GM21447 (cell line): ENCODE measurements around the gene DPP8.
"Not testable (repeated sequence)": the region's sequence is repeated elsewhere in the genome, so short reads cannot be mapped to it uniquely, and the experiment has no call there.

Source experiments
- ATAC-seq: cut with Tn5 transposase; IDR thresholded peaks from one replicate; pipeline ENCODE4 v1.9.1; 2021; ENCODE audit not compliant: unreplicated experiment

Gene DPP8

DNA sequence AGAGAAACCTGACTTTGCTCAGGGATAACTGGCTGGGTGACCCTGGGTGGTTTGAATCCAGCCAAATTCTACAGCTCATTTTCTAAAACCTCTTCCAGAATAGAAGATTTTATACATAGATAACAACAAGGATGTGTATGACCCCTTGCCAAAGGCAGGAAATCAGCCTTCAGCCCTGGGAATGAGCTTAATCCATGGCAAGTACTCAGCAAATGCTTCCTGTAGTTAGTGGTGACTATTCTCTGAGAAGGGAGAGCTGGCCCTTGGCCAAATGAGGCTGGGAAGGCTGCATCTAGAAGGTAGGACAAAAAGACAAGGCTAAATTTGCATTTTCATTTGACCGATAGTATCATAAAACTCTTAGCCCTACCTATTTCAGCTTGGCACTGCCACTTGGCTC, 8.1 kb upstream of the DPP8 start:
- ATAC-seq: no peak

GRCh38 chr15:65524226-65524625, 6.7 kb upstream of the DPP8 start:
- no peak for ATAC-seq

- no peak for ATAC-seq
Observed at GRCh38 chr15:65521350-65521749, 3.9 kb upstream of the DPP8 start.

DNA sequence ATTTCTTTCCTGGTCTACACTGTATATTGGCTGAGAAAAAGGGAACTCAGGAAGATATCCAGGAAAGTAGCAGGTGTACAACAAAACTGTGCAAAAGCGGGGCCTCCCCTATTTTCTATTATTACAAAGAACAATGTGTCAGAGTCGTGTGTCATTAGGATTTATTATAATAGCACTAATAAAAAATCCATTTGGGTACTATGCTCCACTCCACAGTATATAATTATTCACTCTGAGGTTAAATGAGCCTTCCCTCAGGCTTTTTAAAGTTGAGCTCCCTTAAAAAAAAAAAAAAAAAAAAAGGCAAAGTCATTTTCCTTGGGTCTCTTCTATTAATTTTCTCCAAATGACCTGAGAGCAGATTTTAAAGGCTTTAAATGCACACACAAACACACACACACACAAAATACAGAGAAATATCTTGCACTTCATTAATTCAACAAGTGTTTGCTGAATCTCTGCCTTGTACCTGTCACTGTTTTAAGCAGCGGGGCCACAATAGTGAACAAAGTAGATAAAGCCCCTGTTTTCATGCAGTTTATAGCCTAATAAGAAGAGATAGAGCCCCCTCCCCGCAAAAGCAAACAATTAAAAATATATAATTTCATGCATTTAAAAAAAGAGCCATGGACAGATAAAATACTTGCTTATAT, 1.3 kb upstream of the DPP8 start:
- no peak for ATAC-seq

- peak; percentile 3 for ATAC-seq
Observed at GRCh38 chr15:65517866-65518207, 348 bp upstream of the DPP8 start.

DNA sequence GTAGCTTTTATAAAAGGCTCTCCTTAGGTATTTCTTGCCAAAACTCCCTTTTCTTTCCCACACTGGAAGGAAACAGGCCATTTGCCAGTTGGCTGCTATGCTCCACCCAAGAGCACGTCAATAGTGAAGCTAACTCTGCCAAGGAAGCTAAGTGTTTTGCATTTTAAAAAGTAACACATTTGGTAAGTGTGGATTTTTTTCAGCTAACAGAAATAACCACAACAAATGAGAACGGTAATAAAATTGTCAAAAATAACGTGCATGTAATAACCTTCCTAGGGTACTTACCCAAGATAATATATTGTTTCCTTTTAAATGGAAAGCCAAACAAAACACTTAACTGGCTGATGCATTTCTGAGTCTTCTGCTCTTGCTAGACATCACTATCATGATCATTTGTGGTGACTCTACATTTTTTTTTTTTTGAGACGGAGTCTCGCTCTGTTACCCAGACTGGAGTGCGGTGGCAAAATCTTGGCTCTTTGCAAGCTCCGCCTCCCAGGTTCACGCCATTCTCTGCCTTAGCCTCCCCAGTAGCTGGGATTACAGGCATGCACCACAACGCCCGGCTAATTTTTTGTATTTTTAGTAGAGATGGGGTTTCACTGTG, 4.6 kb downstream of the DPP8 start:
- no peak for ATAC-seq

DNA sequence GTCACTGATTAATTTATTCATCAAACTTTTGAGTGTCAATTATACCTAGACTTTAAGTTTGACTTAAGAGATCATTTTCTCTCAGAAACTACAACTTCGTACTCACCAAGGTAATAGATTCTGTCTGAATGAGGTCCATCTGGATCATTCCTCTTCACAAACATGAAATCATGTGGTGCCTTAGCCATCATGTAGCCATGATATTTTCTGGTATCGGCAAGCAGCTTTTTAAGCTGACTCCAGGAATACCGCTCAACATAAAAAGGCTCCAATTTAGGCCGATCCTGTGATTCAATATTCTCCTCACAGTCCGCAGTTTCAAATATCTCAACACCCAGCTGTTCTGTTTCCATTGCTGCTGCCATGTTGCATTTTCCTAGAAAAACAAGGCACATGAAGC, 5.3 kb downstream of the DPP8 start:
- ATAC-seq: no peak

- ATAC-seq: no peak
Observed at GRCh38 chr15:65509321-65509720, 8.2 kb downstream of the DPP8 start.

GRCh38 chr15:65494076-65494475, 23.4 kb downstream of the DPP8 start:
- no peak for ATAC-seq

GRCh38 chr15:65484876-65485275, 32.6 kb downstream of the DPP8 start:
- no peak for ATAC-seq

DNA sequence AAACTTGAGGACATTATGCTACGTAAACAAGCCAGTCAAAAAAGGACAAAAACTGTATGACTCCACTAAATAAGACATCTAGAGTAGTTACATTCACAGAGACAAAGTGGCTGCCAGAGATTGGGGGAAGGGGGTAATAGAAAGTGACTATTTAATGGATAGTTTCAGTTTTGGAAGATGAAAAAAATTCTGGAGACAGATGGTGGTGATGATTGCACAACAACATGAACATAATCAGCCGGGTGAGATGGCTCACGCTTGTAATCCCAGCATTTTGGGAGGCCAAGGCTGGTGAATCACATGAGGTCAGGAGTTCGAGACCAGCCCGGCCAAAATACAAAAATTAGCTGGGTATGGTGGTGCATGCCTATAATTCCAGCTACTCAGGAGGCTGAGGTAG, 40.6 kb downstream of the DPP8 start:
- ATAC-seq: no peak

DNA sequence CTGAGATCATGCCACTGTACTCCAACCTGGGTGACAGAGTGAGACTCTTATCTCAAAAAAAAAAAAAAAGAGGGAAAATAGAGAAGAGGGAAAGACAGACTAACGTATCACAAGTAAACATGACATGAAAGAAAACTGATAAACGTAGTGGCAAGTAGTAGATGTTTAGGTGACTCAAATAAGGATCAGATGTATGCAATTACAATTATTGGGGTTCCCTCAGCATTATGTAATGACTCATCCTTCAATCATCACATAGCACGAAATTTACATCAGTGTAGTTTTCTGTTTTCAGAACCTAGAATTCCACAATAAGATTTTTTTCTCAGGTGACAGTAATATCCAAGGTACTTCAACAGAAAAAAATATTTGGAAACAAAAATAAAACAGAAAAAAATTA, 46.6 kb downstream of the DPP8 start:
- no peak for ATAC-seq

DNA sequence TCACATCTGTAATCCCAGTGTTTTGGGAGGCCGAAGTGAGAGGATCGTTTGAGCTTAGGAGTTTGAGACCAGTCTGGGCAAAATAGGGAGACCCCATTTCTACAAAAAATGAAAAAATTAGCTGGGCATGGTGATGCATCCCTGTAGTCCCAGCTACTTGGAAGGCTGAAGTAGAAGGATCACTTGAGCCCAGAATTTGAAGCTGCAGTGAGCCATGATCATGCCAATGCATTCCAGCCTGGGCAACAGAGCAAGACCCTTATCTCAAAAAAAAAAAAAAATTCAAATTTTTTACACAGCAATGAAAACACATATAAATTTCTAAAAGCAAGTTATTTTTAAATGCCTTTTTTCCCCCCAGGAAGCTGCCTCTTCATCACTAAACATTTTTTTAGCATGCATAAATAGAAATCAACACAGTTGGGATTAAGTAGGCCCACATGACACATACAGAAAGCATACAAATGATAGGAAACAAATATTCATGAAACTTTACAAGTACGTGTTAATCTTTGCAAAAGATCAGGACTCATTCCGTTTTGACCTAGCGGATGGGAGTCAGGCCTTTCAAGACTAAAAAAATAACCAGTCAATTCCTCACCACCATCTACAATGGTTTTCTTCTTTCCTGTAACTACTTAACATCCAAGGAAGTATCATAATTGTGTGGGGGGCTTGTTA, 49.1 kb downstream of the DPP8 start:
- ATAC-seq: no peak

DNA sequence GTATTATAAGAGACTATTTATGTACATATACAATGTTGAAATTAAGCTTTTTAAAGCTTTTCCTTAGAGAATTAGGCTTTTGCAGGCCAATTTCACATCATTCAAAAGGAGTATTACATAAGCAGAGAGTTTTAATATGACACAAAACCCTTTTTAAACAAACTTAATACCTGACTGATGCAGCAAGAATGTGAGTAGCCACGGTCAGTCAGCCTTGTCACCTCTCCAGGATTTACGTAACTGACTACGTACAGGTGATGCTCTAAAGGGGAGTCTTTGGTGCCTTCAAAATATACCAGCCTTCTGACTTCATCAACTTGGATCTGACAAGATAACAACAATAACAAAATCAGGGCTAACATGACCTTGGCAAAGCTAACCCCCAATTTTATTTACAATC, 50.6 kb downstream of the DPP8 start:
- ATAC-seq: no peak

DNA sequence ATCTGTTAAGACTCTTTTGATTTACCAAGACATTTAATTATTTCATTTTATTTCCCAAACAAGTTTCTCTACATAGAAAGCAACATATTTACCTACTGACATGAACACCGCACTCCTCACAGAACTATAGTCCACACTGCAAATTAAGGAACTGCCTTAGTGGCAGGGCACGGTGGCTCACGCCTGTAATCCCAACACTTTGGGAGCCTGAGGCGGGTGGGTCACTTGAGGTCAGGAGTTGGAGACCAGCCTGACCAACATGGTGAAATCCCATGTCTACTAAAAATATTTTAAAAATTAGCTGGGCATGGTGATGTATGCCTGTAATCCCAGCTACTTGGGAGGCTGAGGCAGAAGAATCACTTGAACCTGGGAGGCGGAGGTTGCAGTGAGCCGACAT, 54.4 kb downstream of the DPP8 start:
- ATAC-seq: not testable (repeated sequence)

GRCh38 chr15:65460741-65461347, 56.6 kb downstream of the DPP8 start:
- no peak for ATAC-seq

DNA sequence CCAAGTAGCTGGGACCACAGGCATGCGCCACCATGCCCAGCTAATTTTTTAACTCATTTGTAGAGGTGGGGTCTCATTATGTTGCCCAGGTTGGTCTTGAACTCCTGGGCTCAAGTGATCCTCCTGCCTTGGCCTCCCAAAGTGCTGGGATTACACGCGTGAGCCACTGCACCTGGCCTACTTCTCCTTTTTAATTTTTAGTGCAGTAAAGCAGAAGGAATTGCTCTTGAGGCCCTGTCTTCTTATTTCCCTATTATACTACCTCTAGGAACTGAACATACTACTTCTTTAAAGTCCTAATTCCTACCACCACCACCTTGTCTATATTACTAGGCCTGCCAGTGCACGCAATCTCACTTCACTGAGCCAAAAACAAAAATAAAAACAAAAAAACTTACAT, 62.2 kb downstream of the DPP8 start:
- ATAC-seq: not testable (repeated sequence)

GRCh38 chr15:65451989-65452388, 65.5 kb downstream of the DPP8 start:
- ATAC-seq: no peak

GRCh38 chr15:65450556-65450955, 66.9 kb downstream of the DPP8 start:
- no peak for ATAC-seq

DNA sequence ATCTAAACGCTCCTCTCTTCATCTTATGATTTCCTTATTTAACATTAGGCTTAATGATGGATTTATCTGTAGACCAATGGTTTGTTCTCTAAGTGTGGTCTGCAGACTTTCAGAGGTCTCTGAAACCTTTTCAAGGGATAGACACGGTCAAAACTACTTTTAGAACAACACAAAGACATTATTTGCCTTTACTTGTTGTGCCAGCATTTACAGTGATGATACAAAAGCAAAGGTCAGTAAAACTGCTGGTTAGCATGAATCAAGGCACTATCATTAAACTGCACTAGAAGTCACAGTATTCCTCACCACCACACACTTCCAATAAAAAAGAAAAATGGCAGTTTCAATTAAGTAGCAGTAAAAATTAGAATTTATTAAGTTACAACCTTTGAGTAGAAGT, 70.3 kb downstream of the DPP8 start:
- ATAC-seq: no peak

DNA sequence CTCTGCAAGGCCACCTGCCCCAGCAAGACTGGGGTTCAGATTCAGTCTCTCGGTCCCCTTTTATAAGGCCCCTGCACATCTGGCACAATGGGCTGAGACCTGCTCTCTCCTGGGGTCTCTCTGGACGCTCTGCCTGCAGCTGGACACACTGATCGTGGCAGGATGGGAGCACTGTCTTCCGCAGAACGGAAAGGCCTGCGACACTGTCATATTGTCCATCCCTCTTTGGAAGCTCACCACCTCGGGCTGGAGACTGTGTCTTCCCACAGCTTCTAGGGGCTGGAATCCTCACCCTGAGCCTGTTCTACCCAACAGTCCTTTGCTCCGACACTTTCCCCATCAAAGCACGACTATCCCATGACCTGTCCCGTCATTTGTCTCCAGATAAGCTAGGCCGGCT, 83.3 kb downstream of the DPP8 start:
- no peak for ATAC-seq

- ATAC-seq: no peak
Observed at GRCh38 chr15:65431731-65432130, 85.8 kb downstream of the DPP8 start.
